Skeletal muscle satellite cell (primary cell): ENCODE measurements around the gene CNOT3.
A peak's percentile ranks its signal among the peaks of the same experiment; 100 is the strongest.

Experiments used
- H3K27me3 ChIP-seq: 2 replicates; pipeline ENCODE4 v1.7.0; 2013; ENCODE audit warnings: low read length; ENCODE audit not compliant: control insufficient read depth, insufficient read depth
- H3K36me3 ChIP-seq: 2 replicates; pipeline ENCODE4 v1.7.0; 2013; ENCODE audit warnings: mild to moderate bottlenecking, control low read depth, low read length; ENCODE audit not compliant: insufficient read depth
- H3K4me1 ChIP-seq: 2 replicates; pipeline ENCODE4 v1.7.0; 2013; ENCODE audit warnings: low read length; ENCODE audit not compliant: control insufficient read depth, insufficient read depth
- H3K4me2 ChIP-seq: 2 replicates; pipeline ENCODE4 v1.7.0; 2013; ENCODE audit warnings: mild to moderate bottlenecking, low read length
- H3K4me3 ChIP-seq: 2 replicates; pipeline ENCODE4 v1.7.0; 2013; ENCODE audit warnings: low read length
- H3K9ac ChIP-seq: 2 replicates; pipeline ENCODE4 v1.7.0; 2013; ENCODE audit warnings: mild to moderate bottlenecking, low read depth, low read length, moderate library complexity
- H3K9me3 ChIP-seq: replicated peaks from 2 replicates; pipeline ENCODE4 v1.7.0; 2013; ENCODE audit warnings: mild to moderate bottlenecking, control low read depth, low read length

The CNOT3 gene

GRCh38 chr19:54125713-54126112 is 11.8 kb upstream of the CNOT3 start:
- Histone ChIP-seq H3K4me2 (no peak overlapping the region), H3K27me3 (no peaks in the 10 kb centered on the region), H3K4me1 (no peaks in the 10 kb centered on the region), H3K36me3 (peaks cover 58% of the 10 kb centered on the region), H3K9me3 (no peaks in the 10 kb centered on the region), H3K4me3 (no peak overlapping the region), H3K9ac (no peak overlapping the region)

DNA sequence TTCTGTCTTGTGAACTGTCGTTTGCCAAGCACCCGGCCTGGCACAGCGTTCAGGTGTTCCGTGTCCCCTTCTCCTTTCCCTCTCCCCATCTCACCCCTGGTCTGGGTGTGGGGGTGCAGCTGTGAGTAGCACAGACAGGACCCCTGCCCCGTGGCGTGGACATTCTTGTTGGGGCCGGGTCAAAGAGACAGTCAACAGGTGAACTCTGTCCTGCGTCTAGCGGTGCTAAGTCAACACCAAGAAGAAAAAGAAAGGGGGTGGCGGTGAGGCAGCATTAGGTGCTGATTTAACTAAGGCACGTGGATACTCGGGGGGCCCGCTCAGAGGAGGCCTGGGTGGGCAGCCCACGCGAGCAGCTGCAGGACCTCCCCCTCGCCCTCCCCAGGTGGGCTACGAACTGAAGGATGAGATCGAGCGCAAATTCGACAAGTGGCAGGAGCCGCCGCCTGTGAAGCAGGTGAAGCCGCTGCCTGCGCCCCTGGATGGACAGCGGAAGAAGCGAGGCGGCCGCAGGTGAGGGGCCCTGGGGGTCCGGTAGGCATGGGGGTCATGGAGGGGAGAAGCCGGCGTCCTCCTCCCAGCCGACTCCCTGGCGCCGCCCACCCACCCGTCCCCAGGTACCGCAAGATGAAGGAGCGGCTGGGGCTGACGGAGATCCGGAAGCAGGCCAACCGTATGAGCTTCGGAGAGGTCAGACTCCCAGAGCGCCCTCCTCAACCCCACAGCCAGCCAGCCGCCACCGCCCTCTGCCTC is 9.7 kb upstream of the CNOT3 start:
- peaks cover 56% of the 10 kb centered on the region for H3K36me3 ChIP-seq
- H3K9me3 ChIP-seq = no peaks in the 10 kb centered on the region
- H3K9ac ChIP-seq = no peak overlapping the region
- H3K4me3 ChIP-seq = no peak overlapping the region
- H3K4me1 ChIP-seq = no peaks in the 10 kb centered on the region
- H3K4me2 ChIP-seq = no peak overlapping the region
- no peaks in the 10 kb centered on the region for H3K27me3 ChIP-seq

DNA sequence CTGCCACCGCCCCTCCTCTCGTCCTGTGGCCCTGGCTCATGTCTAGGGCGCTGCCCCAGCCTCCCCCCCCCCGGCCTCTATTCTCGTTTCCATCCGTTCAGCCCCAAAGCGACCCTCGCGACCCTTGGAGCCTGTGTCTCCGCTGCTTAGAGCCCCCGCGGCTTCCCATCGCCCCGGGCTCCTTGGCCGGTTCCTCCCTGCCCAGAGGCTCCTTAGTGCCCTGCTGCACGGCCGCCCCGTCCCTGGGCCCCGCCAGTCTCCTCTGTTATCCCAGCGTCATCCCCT is 9.2 kb upstream of the CNOT3 start:
- no peak overlapping the region for H3K9ac ChIP-seq
- no peak overlapping the region for H3K4me3 ChIP-seq
- H3K4me2 ChIP-seq = no peak overlapping the region
- H3K36me3 ChIP-seq = peaks cover 54% of the 10 kb centered on the region
- no peaks in the 10 kb centered on the region for H3K27me3 ChIP-seq
- H3K4me1 ChIP-seq = no peaks in the 10 kb centered on the region
- no peaks in the 10 kb centered on the region for H3K9me3 ChIP-seq

- Histone ChIP-seq H3K9ac (no peak overlapping the region), H3K27me3 (no peaks in the 10 kb centered on the region), H3K4me1 (no peaks in the 10 kb centered on the region), H3K9me3 (no peaks in the 10 kb centered on the region), H3K4me3 (no peak overlapping the region), H3K4me2 (no peak overlapping the region), H3K36me3 (peaks cover 48% of the 10 kb centered on the region)
Measured at GRCh38 chr19:54128796-54129616, 8.6 kb upstream of the CNOT3 start.

- H3K4me3 ChIP-seq = no peak overlapping the region
- H3K36me3 ChIP-seq = peaks cover 42% of the 10 kb centered on the region
- no peaks in the 10 kb centered on the region for H3K4me1 ChIP-seq
- no peak overlapping the region for H3K9ac ChIP-seq
- H3K27me3 ChIP-seq = no peaks in the 10 kb centered on the region
- H3K4me2 ChIP-seq = no peak overlapping the region
- no peaks in the 10 kb centered on the region for H3K9me3 ChIP-seq
Measured at GRCh38 chr19:54129617-54129996, 8.0 kb upstream of the CNOT3 start.

GRCh38 chr19:54133312-54133956 is 4.1 kb upstream of the CNOT3 start:
- Histone ChIP-seq H3K4me2 (no peak overlapping the region), H3K4me1 (peaks cover 12% of the 10 kb centered on the region), H3K36me3 (peaks cover 18% of the 10 kb centered on the region), H3K9ac (no peak overlapping the region), H3K27me3 (no peaks in the 10 kb centered on the region), H3K4me3 (no peak overlapping the region), H3K9me3 (no peaks in the 10 kb centered on the region)

GRCh38 chr19:54133957-54134590 is 3.5 kb upstream of the CNOT3 start:
- no peak overlapping the region for H3K4me2 ChIP-seq
- H3K9me3 ChIP-seq = no peaks in the 10 kb centered on the region
- peaks cover 18% of the 10 kb centered on the region for H3K4me1 ChIP-seq
- H3K9ac ChIP-seq = no peak overlapping the region
- peaks cover 16% of the 10 kb centered on the region for H3K36me3 ChIP-seq
- H3K4me3 ChIP-seq = no peak overlapping the region
- no peaks in the 10 kb centered on the region for H3K27me3 ChIP-seq

DNA sequence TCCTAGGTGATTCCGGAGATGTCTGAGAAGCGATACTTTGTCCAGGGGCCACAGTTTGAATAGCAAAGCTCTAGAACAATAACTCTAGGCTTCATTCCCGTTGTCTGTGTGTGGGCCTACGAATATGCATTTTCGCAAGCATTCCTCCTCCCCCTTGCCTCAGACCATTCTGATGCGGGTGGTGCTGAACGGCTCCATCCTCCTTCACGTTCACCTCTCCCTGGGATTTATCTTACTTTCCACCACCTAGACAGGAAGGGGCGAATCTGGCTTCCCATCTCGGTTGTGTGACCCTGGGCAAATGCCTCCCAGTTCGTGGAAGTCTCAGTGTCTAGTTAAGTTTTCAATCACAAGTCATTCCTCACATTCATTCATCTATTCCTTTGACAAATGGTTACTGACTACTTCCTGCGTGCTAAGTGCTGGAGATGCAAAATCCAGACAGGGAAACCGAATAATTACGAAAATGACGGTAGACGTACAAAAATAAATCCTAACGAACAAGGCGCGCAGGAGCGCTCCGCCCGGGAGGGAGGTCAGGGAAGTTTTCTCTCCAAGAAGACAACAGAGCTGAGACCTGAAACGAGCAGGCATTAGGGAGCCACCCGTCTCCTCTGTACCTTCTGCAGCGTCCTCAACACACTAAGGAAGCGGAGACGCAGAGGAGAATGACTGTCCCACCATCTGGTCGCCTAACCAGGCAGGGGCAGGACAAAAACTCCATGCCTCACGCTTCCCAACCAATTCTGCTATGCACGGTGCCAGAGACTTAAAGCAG is 1.3 kb upstream of the CNOT3 start:
- Histone ChIP-seq H3K4me1 (peaks cover 20% of the 10 kb centered on the region), H3K9me3 (no peaks in the 10 kb centered on the region), H3K36me3 (peaks cover 8% of the 10 kb centered on the region), H3K4me2 (peak overlapping the region; percentile 99), H3K27me3 (no peaks in the 10 kb centered on the region), H3K4me3 (peak overlapping the region; percentile 81), H3K9ac (peak overlapping the region; percentile 59)

GRCh38 chr19:54136864-54137698 is 481 bp upstream of the CNOT3 start:
- H3K4me1 ChIP-seq = peaks cover 20% of the 10 kb centered on the region
- H3K9ac ChIP-seq = peak overlapping the region; percentile 97
- H3K9me3 ChIP-seq = no peaks in the 10 kb centered on the region
- peak overlapping the region; percentile 99 for H3K4me2 ChIP-seq
- H3K36me3 ChIP-seq = peaks cover 5% of the 10 kb centered on the region
- H3K4me3 ChIP-seq = peak overlapping the region; percentile 81
- H3K27me3 ChIP-seq = no peaks in the 10 kb centered on the region

GRCh38 chr19:54138489-54139256 is 1.1 kb downstream of the CNOT3 start:
- Histone ChIP-seq H3K36me3 (peaks cover 18% of the 10 kb centered on the region), H3K9me3 (no peaks in the 10 kb centered on the region), H3K4me2 (peak overlapping the region; percentile 93), H3K27me3 (no peaks in the 10 kb centered on the region), H3K4me1 (peaks cover 20% of the 10 kb centered on the region), H3K4me3 (peak overlapping the region; percentile 81), H3K9ac (peak overlapping the region; percentile 97)
